Measurements from ENCODE around the gene PRPF18. TPM values are rescaled to one million over a fixed set of nuclear protein-coding genes. Genes with fewer than 3 reads are reported as not detected.

Gene PRPF18
- total and polyA plus RNA-seq, 2 donors, result 23.5 to 35.8 TPM

- H3K4me3 ChIP-seq (ENCODE audit: low read length in 2 of 2), result no peak overlapping the region
- H3K27me3 ChIP-seq (ENCODE audit: control insufficient read depth in 2 of 2, insufficient read depth in 1 of 2, low read length in 1 of 2), result no peaks in the 10 kb centered on the region
- peaks cover 14 to 19% of the 10 kb centered on the region in 2 donors for H3K36me3 ChIP-seq (ENCODE audit: control insufficient read depth in 2 of 2, insufficient read depth in 2 of 2, low read length in 1 of 2)
- H3K4me1 ChIP-seq (ENCODE audit: control insufficient read depth in 2 of 2, insufficient read depth in 2 of 2, low read length in 2 of 2), result peaks cover 8 to 11% of the 10 kb centered on the region in 2 donors
- 97% methylated on average over 4 of the region's 4 CpGs for WGBS
- no peak for DNase-seq (ENCODE audit: low read depth in 6 of 9, low spot score in 9 of 9)
- no peaks in the 10 kb centered on the region for H3K9me3 ChIP-seq (ENCODE audit: control insufficient read depth in 2 of 2, insufficient read depth in 1 of 2, low read length in 1 of 2)
- H3K27ac ChIP-seq (ENCODE audit: low read depth in 1 of 2, low read length in 1 of 2), result no peak overlapping the region
Observed at GRCh38 chr10:13590886-13591285, 4.1 kb downstream of the PRPF18 start.

- Histone ChIP-seq H3K9me3 (ENCODE audit: control insufficient read depth in 2 of 2, insufficient read depth in 1 of 2, low read length in 1 of 2) (no peaks in the 10 kb centered on the region), H3K36me3 (ENCODE audit: control insufficient read depth in 2 of 2, insufficient read depth in 2 of 2, low read length in 1 of 2) (peaks cover 16 to 19% of the 10 kb centered on the region in 2 donors), H3K27ac (ENCODE audit: low read depth in 1 of 2, low read length in 1 of 2) (no peak overlapping the region), H3K27me3 (ENCODE audit: control insufficient read depth in 2 of 2, insufficient read depth in 1 of 2, low read length in 1 of 2) (no peaks in the 10 kb centered on the region), H3K4me3 (ENCODE audit: low read length in 2 of 2) (no peak overlapping the region), H3K4me1 (ENCODE audit: control insufficient read depth in 2 of 2, insufficient read depth in 2 of 2, low read length in 2 of 2) (peaks cover 6 to 7% of the 10 kb centered on the region in 2 donors)
- DNase-seq (ENCODE audit: low read depth in 6 of 9, low spot score in 9 of 9), result no peak
- WGBS, result 98% methylated on average over 2 of the region's 2 CpGs
Observed at GRCh38 chr10:13592306-13592705, 5.5 kb downstream of the PRPF18 start.

GRCh38 chr10:13593535-13593934 lies 6.8 kb downstream of the PRPF18 start:
- no peaks in the 10 kb centered on the region for H3K4me1 ChIP-seq (ENCODE audit: control insufficient read depth in 2 of 2, insufficient read depth in 2 of 2, low read length in 2 of 2)
- H3K27ac ChIP-seq (ENCODE audit: low read depth in 1 of 2, low read length in 1 of 2), result no peak overlapping the region
- H3K9me3 ChIP-seq (ENCODE audit: control insufficient read depth in 2 of 2, insufficient read depth in 1 of 2, low read length in 1 of 2), result no peaks in the 10 kb centered on the region
- H3K4me3 ChIP-seq (ENCODE audit: low read length in 2 of 2), result no peak overlapping the region
- WGBS, result 93% methylated on average over 2 of the region's 2 CpGs
- no peaks in the 10 kb centered on the region for H3K27me3 ChIP-seq (ENCODE audit: control insufficient read depth in 2 of 2, insufficient read depth in 1 of 2, low read length in 1 of 2)
- DNase-seq (ENCODE audit: low read depth in 6 of 9, low spot score in 9 of 9), result no peak
- peaks cover 16 to 19% of the 10 kb centered on the region in 2 donors for H3K36me3 ChIP-seq (ENCODE audit: control insufficient read depth in 2 of 2, insufficient read depth in 2 of 2, low read length in 1 of 2)

- H3K36me3 ChIP-seq (ENCODE audit: control insufficient read depth in 2 of 2, insufficient read depth in 2 of 2, low read length in 1 of 2), result peaks cover 16 to 22% of the 10 kb centered on the region in 2 donors
- WGBS, result 96% methylated on average over 2 of the region's 2 CpGs
- no peaks in the 10 kb centered on the region for H3K27me3 ChIP-seq (ENCODE audit: control insufficient read depth in 2 of 2, insufficient read depth in 1 of 2, low read length in 1 of 2)
- no peak for DNase-seq (ENCODE audit: low read depth in 6 of 9, low spot score in 9 of 9)
- no peaks in the 10 kb centered on the region for H3K4me1 ChIP-seq (ENCODE audit: control insufficient read depth in 2 of 2, insufficient read depth in 2 of 2, low read length in 2 of 2)
- H3K4me3 ChIP-seq (ENCODE audit: low read length in 2 of 2), result no peak overlapping the region
- H3K9me3 ChIP-seq (ENCODE audit: control insufficient read depth in 2 of 2, insufficient read depth in 1 of 2, low read length in 1 of 2), result no peaks in the 10 kb centered on the region
- no peak overlapping the region for H3K27ac ChIP-seq (ENCODE audit: low read depth in 1 of 2, low read length in 1 of 2)
Observed at GRCh38 chr10:13594641-13595040, 7.9 kb downstream of the PRPF18 start.

- Histone ChIP-seq H3K36me3 (ENCODE audit: control insufficient read depth in 2 of 2, insufficient read depth in 2 of 2, low read length in 1 of 2) (peaks cover 10 to 12% of the 10 kb centered on the region in 2 donors), H3K27me3 (ENCODE audit: control insufficient read depth in 2 of 2, insufficient read depth in 1 of 2, low read length in 1 of 2) (no peaks in the 10 kb centered on the region), H3K27ac (ENCODE audit: low read depth in 1 of 2, low read length in 1 of 2) (no peak overlapping the region), H3K4me1 (ENCODE audit: control insufficient read depth in 2 of 2, insufficient read depth in 2 of 2, low read length in 2 of 2) (no peaks in the 10 kb centered on the region), H3K9me3 (ENCODE audit: control insufficient read depth in 2 of 2, insufficient read depth in 1 of 2, low read length in 1 of 2) (no peaks in the 10 kb centered on the region), H3K4me3 (ENCODE audit: low read length in 2 of 2) (no peak overlapping the region)
- no peak for DNase-seq (ENCODE audit: low read depth in 6 of 9, low spot score in 9 of 9)
- WGBS, result 96% methylated on average over 5 of the region's 5 CpGs
Observed at GRCh38 chr10:13597909-13598308, 11.1 kb downstream of the PRPF18 start.

GRCh38 chr10:13604357-13605040 lies 17.7 kb downstream of the PRPF18 start:
- no peak for DNase-seq (ENCODE audit: low read depth in 6 of 9, low spot score in 9 of 9)
- 99% methylated on average over 2 of the region's 2 CpGs for WGBS
- no peaks in the 10 kb centered on the region for H3K9me3 ChIP-seq (ENCODE audit: control insufficient read depth in 2 of 2, insufficient read depth in 1 of 2, low read length in 1 of 2)
- no peak overlapping the region for H3K4me3 ChIP-seq (ENCODE audit: low read length in 2 of 2)
- H3K36me3 ChIP-seq (ENCODE audit: control insufficient read depth in 2 of 2, insufficient read depth in 2 of 2, low read length in 1 of 2), result peaks cover 20 to 29% of the 10 kb centered on the region in 2 donors
- no peaks in the 10 kb centered on the region for H3K4me1 ChIP-seq (ENCODE audit: control insufficient read depth in 2 of 2, insufficient read depth in 2 of 2, low read length in 2 of 2)
- no peak overlapping the region for H3K27ac ChIP-seq (ENCODE audit: low read depth in 1 of 2, low read length in 1 of 2)
- H3K27me3 ChIP-seq (ENCODE audit: control insufficient read depth in 2 of 2, insufficient read depth in 1 of 2, low read length in 1 of 2), result no peaks in the 10 kb centered on the region

DNA sequence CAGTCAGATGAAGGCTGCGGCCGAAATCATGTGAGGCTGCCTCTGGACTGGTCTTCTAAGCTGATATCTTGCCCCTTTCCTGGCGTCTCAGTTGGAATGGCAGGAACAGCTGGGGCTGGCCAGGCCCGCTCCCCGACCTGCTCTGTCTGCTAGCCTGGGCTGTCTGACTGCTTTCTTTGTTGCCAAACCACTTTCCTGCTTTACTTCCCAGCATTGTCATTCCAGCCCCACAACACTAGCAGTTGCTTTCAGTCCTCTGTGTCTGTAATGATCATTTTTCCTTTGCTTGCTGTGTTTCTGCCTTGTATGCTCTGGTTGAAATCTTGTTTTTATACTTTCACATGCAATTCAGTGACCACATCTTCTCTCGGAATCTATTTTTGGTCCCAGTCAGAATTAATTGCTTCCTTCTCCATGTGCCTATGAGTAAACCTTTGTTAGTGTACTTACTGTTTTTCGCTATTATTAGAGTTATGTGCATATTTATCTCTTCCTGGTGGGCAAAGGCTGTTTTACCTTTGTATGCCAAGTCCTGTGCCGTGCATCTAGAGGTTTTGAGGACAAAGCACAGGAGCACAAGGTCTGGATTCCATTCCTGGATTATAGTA lies 21.6 kb downstream of the PRPF18 start:
- DNase-seq (ENCODE audit: low read depth in 6 of 9, low spot score in 9 of 9), result no peak
- H3K9me3 ChIP-seq (ENCODE audit: control insufficient read depth in 2 of 2, insufficient read depth in 1 of 2, low read length in 1 of 2), result no peaks in the 10 kb centered on the region
- no peaks in the 10 kb centered on the region for H3K4me1 ChIP-seq (ENCODE audit: control insufficient read depth in 2 of 2, insufficient read depth in 2 of 2, low read length in 2 of 2)
- H3K4me3 ChIP-seq (ENCODE audit: low read length in 2 of 2), result no peak overlapping the region
- WGBS, result 97% methylated on average over 8 of the region's 8 CpGs
- no peaks in the 10 kb centered on the region for H3K27me3 ChIP-seq (ENCODE audit: control insufficient read depth in 2 of 2, insufficient read depth in 1 of 2, low read length in 1 of 2)
- no peak overlapping the region for H3K27ac ChIP-seq (ENCODE audit: low read depth in 1 of 2, low read length in 1 of 2)
- peaks cover 37 to 42% of the 10 kb centered on the region in 2 donors for H3K36me3 ChIP-seq (ENCODE audit: control insufficient read depth in 2 of 2, insufficient read depth in 2 of 2, low read length in 1 of 2)

- peaks cover 37 to 48% of the 10 kb centered on the region in 2 donors for H3K36me3 ChIP-seq (ENCODE audit: control insufficient read depth in 2 of 2, insufficient read depth in 2 of 2, low read length in 1 of 2)
- no peak for DNase-seq (ENCODE audit: low read depth in 6 of 9, low spot score in 9 of 9)
- H3K4me1 ChIP-seq (ENCODE audit: control insufficient read depth in 2 of 2, insufficient read depth in 2 of 2, low read length in 2 of 2), result peaks cover 0 to 15% of the 10 kb centered on the region in 2 donors
- no peak overlapping the region for H3K27ac ChIP-seq (ENCODE audit: low read depth in 1 of 2, low read length in 1 of 2)
- H3K27me3 ChIP-seq (ENCODE audit: control insufficient read depth in 2 of 2, insufficient read depth in 1 of 2, low read length in 1 of 2), result no peaks in the 10 kb centered on the region
- whole genome bisulfite sequencing, result 93% methylated on average over 3 of the region's 3 CpGs
- no peaks in the 10 kb centered on the region for H3K9me3 ChIP-seq (ENCODE audit: control insufficient read depth in 2 of 2, insufficient read depth in 1 of 2, low read length in 1 of 2)
- H3K4me3 ChIP-seq (ENCODE audit: low read length in 2 of 2), result no peak overlapping the region
Observed at GRCh38 chr10:13612654-13613373, 26.0 kb downstream of the PRPF18 start.

DNA sequence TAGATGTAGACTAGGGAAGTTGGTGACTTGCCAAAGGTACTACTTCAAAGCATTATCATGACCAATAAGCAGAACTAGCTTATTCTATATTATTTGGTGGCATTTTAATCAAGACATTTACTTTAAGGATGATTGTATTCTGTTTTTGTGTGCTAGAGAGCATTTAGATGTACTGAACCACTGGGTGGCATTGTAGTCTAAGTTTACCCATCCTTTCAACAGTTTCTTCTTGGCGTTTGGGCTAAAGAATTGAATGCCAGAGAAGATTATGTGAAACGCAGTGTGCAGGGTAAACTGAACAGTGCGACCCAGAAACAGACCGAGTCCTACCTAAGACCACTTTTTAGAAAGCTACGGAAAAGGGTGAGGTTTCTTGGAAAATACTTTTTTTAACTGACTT lies 26.8 kb downstream of the PRPF18 start:
- Histone ChIP-seq H3K9me3 (ENCODE audit: control insufficient read depth in 2 of 2, insufficient read depth in 1 of 2, low read length in 1 of 2) (no peaks in the 10 kb centered on the region), H3K27me3 (ENCODE audit: control insufficient read depth in 2 of 2, insufficient read depth in 1 of 2, low read length in 1 of 2) (no peaks in the 10 kb centered on the region), H3K4me1 (ENCODE audit: control insufficient read depth in 2 of 2, insufficient read depth in 2 of 2, low read length in 2 of 2) (peaks cover 0 to 15% of the 10 kb centered on the region in 2 donors), H3K27ac (ENCODE audit: low read depth in 1 of 2, low read length in 1 of 2) (no peak overlapping the region), H3K36me3 (ENCODE audit: control insufficient read depth in 2 of 2, insufficient read depth in 2 of 2, low read length in 1 of 2) (peaks cover 40 to 48% of the 10 kb centered on the region in 2 donors), H3K4me3 (ENCODE audit: low read length in 2 of 2) (no peak overlapping the region)
- peak in 8 of 9 donors; percentile 15 to 73 (median 31) for DNase-seq (ENCODE audit: low read depth in 6 of 9, low spot score in 9 of 9)
- 64% methylated on average over 5 of the region's 5 CpGs for WGBS
